Ovary (tissue), 3 donors: ENCODE measurements around the gene PAF1.

Source experiments
- CTCF ChIP-seq, 3 donors: fragments of 450-650 bp in 2 of 3; fragments of 200-600 bp in 1 of 3; IDR thresholded peaks; one replicate each; pipeline versions ENCODE4 v1.5.1 to v1.8.0; 2016 to 2022; ENCODE audit warnings: antibody characterized with exemption in 3 of 3, mild to moderate bottlenecking in 1 of 3
- EP300 ChIP-seq: sonication (generic); formaldehyde crosslinking; IDR thresholded peaks from one replicate; pipeline ENCODE4 v1.6.1; 2017; ENCODE audit warnings: antibody characterized with exemption
- POLR2A ChIP-seq: fragments of 450-650 bp; IDR thresholded peaks from one replicate; pipeline ENCODE4 v1.6.1; 2017; ENCODE audit warnings: antibody characterized with exemption, mild to moderate bottlenecking, moderate library complexity
- donor health status: DM: no; HTN: no; CAD: no.

- no peak for TF ChIP-seq CTCF (IDR thresholded peaks at IDR 0.05)
- no peak for TF ChIP-seq POLR2A
- TF ChIP-seq EP300, result no peak
Measured at GRCh38 chr19:39405958-39406655, 15.2 kb upstream of the PAF1 start.
